HCT116 (cell line): Measurements from ENCODE around the gene CXCL8. TPM values are rescaled to one million over a fixed set of nuclear protein-coding genes. Genes with fewer than 3 reads are reported as not detected.

Source experiments
- ATAC-seq: fragments of 200-7000 bp; cut with Tn5 transposase; 2 replicates; pipeline ENCODE4 v1.9.1; 2020; ENCODE audit warnings: mild to moderate bottlenecking, moderate library complexity
- BruUV-seq: library from RNA; stranded (reverse); fragments of 400-500 nt; replicated peaks from 2 replicates; lab custom pipeline; 2021; lab: Mats Ljungman, UMichigan
- CTCF ChIA-PET: fragments of 300-600 bp; sonication (Branson Sonifier 250); formaldehyde crosslinking; loops from one replicate; lab custom pipeline; 2021; ENCODE audit warnings: antibody characterized with exemption; lab: Charles Lee
- POLR2A ChIA-PET: fragments of 300-600, 350-600 bp; sonication (Branson Sonifier 250); formaldehyde crosslinking; loops from one replicate; lab custom pipeline; 2021; ENCODE audit warnings: antibody characterized with exemption; lab: Charles Lee
- RAD21 ChIA-PET, 2 experiments: fragments of 300-600 bp; sonication (Branson Sonifier 250); formaldehyde crosslinking; loops; one replicate each; lab custom pipeline; 2023; ENCODE audit warnings: low total read pairs in 2 of 2; ENCODE audit not compliant: uncharacterized antibody in 2 of 2, unreplicated experiment in 2 of 2, low non-redundant PET in 1 of 2; lab: Charles Lee
- DNase-seq: peaks from one replicate; pipeline ENCODE4 v3.0.0-alpha.2; 2010; ENCODE audit warnings: low read depth, low spot score
- H2AFZ ChIP-seq: fragments of 200-600 bp; shearing (Covaris generic), sonication (generic); 2 replicates; pipeline ENCODE4 v1.6.1; 2017; ENCODE audit warnings: low read depth, mixed run types, mixed read lengths, antibody characterized with exemption, low read length; ENCODE audit not compliant: poor library complexity, severe bottlenecking
- H3K27ac ChIP-seq: 2 replicates; pipeline ENCODE4 v1.5.1; 2012; ENCODE audit warnings: low read depth, low read length
- H3K27me3 ChIP-seq: fragments of 200-600 bp; sonication (generic); 2 replicates; pipeline ENCODE4 v1.6.1; 2016; ENCODE audit warnings: mixed run types, low read length, mixed read lengths; ENCODE audit not compliant: insufficient read depth
- H3K36me3 ChIP-seq, 2 experiments: fragments of 200-500 bp in 1 of 2; fragments of 200-600 bp in 1 of 2; sonication (Bioruptor generic) in 1 of 2; sonication (generic) in 1 of 2; 2 replicates each; pipeline versions ENCODE4 v1.5.1 to v1.6.1; 2014 to 2016; ENCODE audit warnings: low read length in 2 of 2, inconsistent platforms in 1 of 2, mixed read lengths in 1 of 2, mixed run types in 1 of 2; ENCODE audit not compliant: insufficient read depth in 2 of 2, control insufficient read depth in 1 of 2
- H3K4me1 ChIP-seq, 2 experiments: fragments of 200-600 bp in 1 of 2; sonication (generic) in 1 of 2; 2 replicates each; pipeline versions ENCODE4 v1.5.1 to v1.6.1; 2012 to 2017; ENCODE audit warnings: low read length in 2 of 2, inconsistent platforms in 1 of 2, mild to moderate bottlenecking in 1 of 2, mixed read lengths in 1 of 2, mixed run types in 1 of 2, moderate library complexity in 1 of 2; ENCODE audit not compliant: insufficient read depth in 2 of 2, control insufficient read depth in 1 of 2
- H3K4me2 ChIP-seq: fragments of 200-600 bp; sonication (generic); 2 replicates; pipeline ENCODE4 v1.6.1; 2017; ENCODE audit warnings: mixed run types, low read length, mixed read lengths
- H3K4me3 ChIP-seq, 2 experiments: fragments of 200-600 bp in 1 of 2; sonication (generic) in 1 of 2; replicated peaks in 1 of 2; 2 replicates each; pipeline ENCODE4 v1.5.1; 2011 to 2016; ENCODE audit warnings: low read length in 2 of 2, control low read depth in 1 of 2, low read depth in 1 of 2, mild to moderate bottlenecking in 1 of 2, mixed read lengths in 1 of 2, mixed run types in 1 of 2
- H3K79me2 ChIP-seq: fragments of 200-600 bp; sonication (generic); 2 replicates; pipeline ENCODE4 v1.6.1; 2017; ENCODE audit warnings: mild to moderate bottlenecking, mixed run types, low read length, moderate library complexity, mixed read lengths; ENCODE audit not compliant: insufficient read depth
- H3K9ac ChIP-seq: fragments of 200-600 bp; sonication (generic); 2 replicates; pipeline ENCODE4 v1.6.1; 2016; ENCODE audit warnings: low read length, mixed read lengths
- H3K9me2 ChIP-seq: fragments of 200-600 bp; sonication (generic), shearing (Covaris generic); 2 replicates; pipeline ENCODE4 v1.6.1; 2017; ENCODE audit warnings: mixed run types, mild to moderate bottlenecking, moderate library complexity; ENCODE audit not compliant: insufficient read depth
- H3K9me3 ChIP-seq, 2 experiments: fragments of 200-500 bp in 1 of 2; fragments of 200-600 bp in 1 of 2; sonication (Bioruptor generic) in 1 of 2; sonication (generic) in 1 of 2; 2 replicates each; pipeline ENCODE4 v1.6.1; 2014 to 2017; ENCODE audit warnings: low read length in 2 of 2, mixed read lengths in 2 of 2, inconsistent platforms in 1 of 2, low read depth in 1 of 2, mild to moderate bottlenecking in 1 of 2, mixed run types in 1 of 2, moderate library complexity in 1 of 2; ENCODE audit not compliant: control insufficient read depth in 1 of 2, insufficient read depth in 1 of 2
- H4K20me1 ChIP-seq: fragments of 200-600 bp; sonication (generic), shearing (Covaris generic); 2 replicates; pipeline ENCODE4 v1.6.1; 2017; ENCODE audit warnings: mixed run types, mild to moderate bottlenecking, moderate library complexity; ENCODE audit not compliant: insufficient read depth
- EZH2phosphoT487 ChIP-seq: fragments of 200-600 bp; IDR thresholded peaks from 2 replicates; pipeline ENCODE4 v1.6.1; 2018; ENCODE audit warnings: antibody characterized with exemption, borderline replicate concordance
- JUND ChIP-seq: IDR thresholded peaks from 2 replicates; pipeline ENCODE4 v1.6.1; 2012
- REST ChIP-seq: IDR thresholded peaks from 2 replicates; pipeline ENCODE4 v1.6.1; 2012; ENCODE audit warnings: low read depth
- YY1 ChIP-seq: IDR thresholded peaks from 2 replicates; pipeline ENCODE4 v1.6.1; 2011; ENCODE audit warnings: low read length, low read depth, moderate library complexity, mild to moderate bottlenecking; ENCODE audit not compliant: insufficient replicate concordance; ENCODE audit errors: extremely low read depth
- ZNF274 ChIP-seq: fragments of 200-500 bp; sonication (Bioruptor generic); IDR thresholded peaks from 2 replicates; pipeline ENCODE4 v1.6.1; 2014; ENCODE audit warnings: mild to moderate bottlenecking, low read depth, low read length, inconsistent platforms
- intact Hi-C: fragments of 100-400 bp; cut with micrococcal nuclease; formaldehyde crosslinking; loops from 2 replicates; pipeline ENCODE4 v1.10.0; 2022
- total RNA-seq: library from RNA; stranded (reverse); gene quantifications from one replicate; pipeline ENCODE4 v1.2.1, GENCODE V29; 2021; ENCODE audit not compliant: unreplicated experiment

The CXCL8 gene
- total RNA-seq, 1 experiment from 2014 or later, result 1.8 TPM

DNA sequence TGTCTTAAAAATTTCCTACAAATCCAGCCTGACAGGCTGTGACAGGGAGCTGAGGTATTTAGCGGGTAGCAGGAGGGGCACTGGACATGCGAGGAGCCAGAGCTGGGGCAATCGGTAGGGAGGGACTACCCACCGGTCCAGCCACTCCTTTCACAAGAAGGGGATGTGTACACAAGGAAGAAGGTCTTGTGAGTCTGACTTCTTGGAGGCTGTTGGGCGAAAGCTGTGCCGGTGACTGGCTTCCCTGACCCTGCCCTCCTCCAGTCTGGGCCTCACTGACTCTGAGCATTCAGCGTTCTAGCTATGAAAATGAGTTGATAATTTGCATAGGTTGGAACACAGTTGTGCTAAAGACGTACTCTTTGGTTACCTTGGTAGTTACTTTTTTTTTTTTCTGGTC is 12.7 kb upstream of the CXCL8 start:
- TF ChIP-seq ZNF274 (no peak), YY1 (no peak), EZH2phosphoT487 (no peak), JUND (no peak), REST (no peak)
- no peaks in the 10 kb centered on the region for H3K27me3 ChIP-seq
- no peaks in the 10 kb centered on the region for H3K9me3 ChIP-seq
- CTCF ChIA-PET, result interaction anchor here (1.1 kb wide), 1 partner anchor 137 kb away, joined by 4 read pairs; no protein-coding TSS in a partner anchor
- H3K36me3 ChIP-seq, result no peaks in the 10 kb centered on the region
- H3K4me1 ChIP-seq, result peaks cover 10 to 16% of the 10 kb centered on the region in 2 experiments; a peak in 3 of 4 replicates
- H4K20me1 ChIP-seq, result no peaks in the 10 kb centered on the region
- POLR2A ChIA-PET, result interaction anchor here (0.7 kb wide), 1 partner anchor 335 kb away, joined by 3 read pairs; no protein-coding TSS in a partner anchor
- H3K9me2 ChIP-seq, result no peaks in the 10 kb centered on the region
- BruUV-seq, result no TSS peak
- DNase-seq (no peak), ATAC-seq (no peak)
- no peak overlapping the region for H3K9ac ChIP-seq
- H3K79me2 ChIP-seq, result no peaks in the 10 kb centered on the region
- H2AFZ ChIP-seq, result no peak overlapping the region
- no peak overlapping the region for H3K4me2 ChIP-seq
- H3K27ac ChIP-seq, result no peak overlapping the region
- intact Hi-C loops, result loop anchor here (2.0 to 5.0 kb wide), 3 partner anchors 195 to 370 kb away; partner anchors contain the start of genes CXCL2 and CXCL3
- RAD21 ChIA-PET, result interaction anchor here in 1 of 2 experiments (0.6 to 0.7 kb wide), 2 partner anchors 45 to 139 kb away, joined by 3 read pairs; no protein-coding TSS in a partner anchor
- H3K4me3 ChIP-seq, result no peak overlapping the region
